ENCODE results near the gene ARHGEF5. TPM values are rescaled to one million over a fixed set of nuclear protein-coding genes. Genes with fewer than 3 reads are reported as not detected.
"Not testable (repeated sequence)": the region's sequence is repeated elsewhere in the genome, so short reads cannot be mapped to it uniquely, and the experiment has no call there.

Gene ARHGEF5
- total RNA-seq, 1 donor from 2014 or later, result 9.4 TPM

DNA sequence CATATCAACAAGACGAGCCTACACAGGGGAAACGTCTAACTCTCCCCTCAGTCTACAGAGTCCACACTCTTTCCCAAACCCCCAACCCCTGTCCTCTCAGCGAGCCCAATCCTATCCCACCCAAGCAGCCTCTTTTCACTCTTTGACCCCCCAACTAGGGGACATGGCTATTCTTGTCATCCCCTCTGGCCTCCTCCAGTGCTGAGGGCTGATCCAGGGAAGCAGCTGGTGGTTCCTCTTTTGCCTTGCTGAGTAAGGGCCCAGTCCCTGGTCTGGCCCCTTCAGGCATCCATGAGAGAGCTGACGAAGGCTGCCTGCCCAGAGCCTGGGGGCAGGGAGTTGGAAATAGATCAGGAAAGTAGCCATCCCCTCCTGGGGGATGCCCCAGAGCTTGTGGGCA lies 41.9 kb downstream of the ARHGEF5 start:
- peaks cover 5% of the 10 kb centered on the region for H3K27me3 Mint-ChIP-seq
- no peak overlapping the region for H3K4me3 Mint-ChIP-seq
- no peaks in the 10 kb centered on the region for H3K36me3 Mint-ChIP-seq (ENCODE audit: low read depth)
- intact Hi-C loops (cut with micrococcal nuclease), result no loop called here
- no peaks in the 10 kb centered on the region for H3K4me1 Mint-ChIP-seq
- H3K27ac Mint-ChIP-seq, result no peak overlapping the region
- DNase-seq, result no peak
- no peaks in the 10 kb centered on the region for H3K9me3 Mint-ChIP-seq

DNA sequence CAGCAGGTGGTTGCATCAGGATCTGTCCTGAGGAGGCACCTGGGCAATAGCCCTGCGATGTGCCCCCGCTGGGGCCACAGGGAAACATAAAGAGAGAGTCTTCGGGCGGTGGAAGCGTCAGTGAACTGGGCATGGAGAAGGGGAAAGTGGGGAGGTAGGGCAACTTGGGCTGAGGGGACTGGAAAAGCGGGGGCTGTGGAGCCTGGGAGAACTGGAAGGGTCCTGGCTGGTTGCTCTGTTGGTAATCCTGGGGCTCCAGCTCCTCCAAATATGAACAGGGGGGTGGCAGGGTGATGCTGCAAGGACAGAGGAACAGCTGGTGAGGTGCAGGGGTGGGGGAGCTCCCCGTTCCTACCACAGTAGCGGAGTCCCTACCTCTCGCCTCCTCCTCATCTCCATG lies 43.1 kb downstream of the ARHGEF5 start:
- H3K4me1 Mint-ChIP-seq, result no peaks in the 10 kb centered on the region
- H3K36me3 Mint-ChIP-seq (ENCODE audit: low read depth), result no peaks in the 10 kb centered on the region
- no peak overlapping the region for H3K27ac Mint-ChIP-seq
- H3K9me3 Mint-ChIP-seq, result no peaks in the 10 kb centered on the region
- H3K27me3 Mint-ChIP-seq, result peaks cover 3% of the 10 kb centered on the region
- no peak for DNase-seq
- intact Hi-C loops (cut with micrococcal nuclease), result no loop called here
- H3K4me3 Mint-ChIP-seq, result no peak overlapping the region

DNA sequence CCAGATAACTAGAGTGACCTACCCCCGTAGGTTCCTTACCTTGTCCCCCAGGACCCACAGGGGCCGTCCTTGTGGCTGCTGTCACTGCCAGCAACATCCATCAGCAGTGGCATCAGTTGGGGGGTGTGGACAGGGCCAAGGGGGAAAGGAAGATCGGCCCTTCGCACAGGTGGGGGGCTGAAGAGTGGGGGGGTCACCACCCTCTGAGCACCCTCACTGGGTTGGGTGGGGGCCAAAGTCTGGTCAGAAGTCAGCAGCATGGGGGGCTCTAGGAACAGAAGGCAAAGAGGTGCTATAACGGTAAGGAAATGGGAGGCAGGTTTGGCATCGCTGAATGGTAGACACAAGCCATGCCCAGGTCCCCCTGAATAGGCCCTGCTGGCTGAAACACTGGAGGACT lies 43.7 kb downstream of the ARHGEF5 start:
- Mint-ChIP-seq H3K36me3 (ENCODE audit: low read depth) (no peaks in the 10 kb centered on the region), H3K27me3 (peaks cover 3% of the 10 kb centered on the region), H3K27ac (no peak overlapping the region), H3K4me1 (no peaks in the 10 kb centered on the region), H3K4me3 (no peak overlapping the region), H3K9me3 (no peaks in the 10 kb centered on the region)
- intact Hi-C loops (cut with micrococcal nuclease), result no loop called here
- DNase-seq, result no peak

GRCh38 chr7:144399946-144400345 lies 44.7 kb downstream of the ARHGEF5 start:
- Mint-ChIP-seq H3K9me3 (no peaks in the 10 kb centered on the region), H3K4me3 (no peak overlapping the region), H3K27ac (no peak overlapping the region), H3K36me3 (ENCODE audit: low read depth) (no peaks in the 10 kb centered on the region), H3K4me1 (no peaks in the 10 kb centered on the region), H3K27me3 (peaks cover 2% of the 10 kb centered on the region)
- intact Hi-C loops (cut with micrococcal nuclease), result no loop called here
- DNase-seq, result no peak

GRCh38 chr7:144401490-144401889 lies 46.3 kb downstream of the ARHGEF5 start:
- Mint-ChIP-seq H3K4me1 (no peaks in the 10 kb centered on the region), H3K27ac (no peak overlapping the region), H3K36me3 (ENCODE audit: low read depth) (no peaks in the 10 kb centered on the region), H3K27me3 (no peaks in the 10 kb centered on the region), H3K4me3 (no peak overlapping the region), H3K9me3 (no peaks in the 10 kb centered on the region)
- DNase-seq, result no peak
- intact Hi-C loops (cut with micrococcal nuclease), result no loop called here

DNA sequence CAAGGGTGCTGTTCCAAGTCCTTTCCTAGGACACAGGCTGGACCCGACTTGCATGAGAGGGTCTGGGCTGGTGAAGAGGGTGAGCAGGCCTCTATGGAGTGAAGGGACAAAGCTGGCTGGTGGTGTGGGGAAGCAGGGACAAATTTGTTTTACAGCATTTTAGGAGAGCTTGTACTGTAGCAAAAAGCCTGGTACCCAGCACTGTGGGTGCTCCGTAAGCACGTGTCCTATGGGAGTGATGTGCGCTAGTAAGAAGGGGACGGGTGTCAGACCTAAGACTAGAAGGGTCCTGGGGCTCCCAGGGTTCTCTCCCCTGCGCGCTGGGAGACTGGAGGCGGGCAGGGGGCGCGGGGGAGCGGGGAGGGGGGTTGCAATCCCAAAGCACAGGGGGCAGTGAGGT lies 47.9 kb downstream of the ARHGEF5 start:
- Mint-ChIP-seq H3K27ac (no peak overlapping the region), H3K4me1 (no peaks in the 10 kb centered on the region), H3K4me3 (no peak overlapping the region), H3K9me3 (no peaks in the 10 kb centered on the region), H3K27me3 (peaks cover 4% of the 10 kb centered on the region), H3K36me3 (ENCODE audit: low read depth) (no peaks in the 10 kb centered on the region)
- DNase-seq, result no peak
- intact Hi-C loops (cut with micrococcal nuclease), result no loop called here

GRCh38 chr7:144403649-144404061 lies 48.5 kb downstream of the ARHGEF5 start, which contains the start of gene NOBOX:
TSS of gene NOBOX (minus strand) at chr7:144403693.
- no peaks in the 10 kb centered on the region for H3K9me3 Mint-ChIP-seq
- no peaks in the 10 kb centered on the region for H3K4me1 Mint-ChIP-seq
- H3K27ac Mint-ChIP-seq, result no peak within 1 kb of the TSS
- no peaks in the 10 kb centered on the region for H3K36me3 Mint-ChIP-seq (ENCODE audit: low read depth)
- intact Hi-C loops (cut with micrococcal nuclease), result no loop called here
- no peak within 1 kb of the TSS for H3K4me3 Mint-ChIP-seq
- peaks cover 6% of the 10 kb centered on the region for H3K27me3 Mint-ChIP-seq
- DNase-seq, result no peak

DNA sequence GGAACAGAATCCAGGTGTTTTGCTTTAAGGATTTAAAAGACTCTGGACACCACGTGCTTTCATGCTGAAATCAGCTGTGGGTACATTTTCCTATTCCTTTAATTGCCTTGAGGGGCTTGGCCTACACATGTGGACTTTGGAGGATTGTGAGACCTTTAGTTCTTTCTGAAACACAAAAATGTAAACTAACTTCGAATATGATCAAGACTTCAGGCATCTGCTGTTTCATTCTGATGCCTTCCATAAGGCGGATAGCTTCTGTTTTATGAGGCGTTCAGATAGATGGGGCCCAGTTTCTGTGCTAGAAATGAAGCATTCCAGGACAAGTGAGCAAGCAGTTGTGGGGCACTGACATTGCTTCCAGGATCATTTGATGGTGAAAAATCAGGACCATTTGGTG lies 49.7 kb downstream of the ARHGEF5 start:
- no peak for DNase-seq
- Mint-ChIP-seq H3K9me3 (no peaks in the 10 kb centered on the region), H3K27ac (no peak overlapping the region), H3K36me3 (ENCODE audit: low read depth) (no peaks in the 10 kb centered on the region), H3K27me3 (peaks cover 10% of the 10 kb centered on the region), H3K4me3 (no peak overlapping the region), H3K4me1 (no peaks in the 10 kb centered on the region)
- intact Hi-C loops (cut with micrococcal nuclease), result no loop called here

DNA sequence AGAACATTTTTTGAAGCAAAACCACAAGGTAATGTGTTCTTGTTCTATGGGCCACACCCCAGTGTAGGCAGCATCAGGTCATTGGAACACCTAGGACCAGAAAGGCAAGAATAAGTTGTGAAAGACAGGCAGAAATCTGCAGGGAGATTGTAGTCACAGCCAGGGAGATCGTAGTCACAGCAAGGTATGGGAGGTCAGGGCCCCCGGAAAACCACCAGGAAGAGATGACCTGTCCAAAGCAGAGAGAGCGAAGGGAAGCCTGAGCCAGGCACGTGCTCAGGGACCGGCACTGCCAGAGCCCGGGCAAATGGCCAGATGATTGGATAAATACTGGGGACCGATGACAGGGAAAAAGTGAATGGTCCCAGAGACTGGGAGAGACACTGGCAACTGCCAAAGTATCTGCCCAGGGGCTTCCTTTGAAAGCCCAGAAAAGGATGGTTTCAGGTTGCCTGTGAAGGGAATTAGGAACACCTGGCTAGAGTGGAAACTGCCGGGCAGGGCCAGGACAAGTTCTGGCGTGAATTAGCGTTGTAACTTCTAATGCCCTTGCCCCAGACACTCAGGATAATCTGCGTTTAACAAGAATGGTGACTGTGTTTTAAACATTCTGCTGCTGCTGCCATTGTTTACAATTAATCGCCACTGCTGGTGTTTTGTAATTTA lies 52.2 kb downstream of the ARHGEF5 start:
- intact Hi-C loops (cut with micrococcal nuclease), result no loop called here

GRCh38 chr7:144408121-144408520 lies 52.9 kb downstream of the ARHGEF5 start:
- Mint-ChIP-seq H3K4me3 (no peak overlapping the region), H3K27ac (no peak overlapping the region), H3K9me3 (no peaks in the 10 kb centered on the region)

More for the DNA sequence above, 52.2 kb downstream of the ARHGEF5 start:
- Mint-ChIP-seq H3K27ac (no peak overlapping the region), H3K9me3 (no peaks in the 10 kb centered on the region), H3K27me3 (peaks cover 13% of the 10 kb centered on the region), H3K36me3 (ENCODE audit: low read depth) (no peaks in the 10 kb centered on the region), H3K4me3 (no peak overlapping the region), H3K4me1 (no peaks in the 10 kb centered on the region)
- DNase-seq, result no peak

GRCh38 chr7:144410441-144410840 lies 55.2 kb downstream of the ARHGEF5 start:
- H3K27me3 Mint-ChIP-seq, result peaks cover 22% of the 10 kb centered on the region
- H3K27ac Mint-ChIP-seq, result no peak overlapping the region
- H3K36me3 Mint-ChIP-seq (ENCODE audit: low read depth), result no peaks in the 10 kb centered on the region
- intact Hi-C loops (cut with micrococcal nuclease), result no loop called here
- DNase-seq, result no peak
- no peaks in the 10 kb centered on the region for H3K9me3 Mint-ChIP-seq
- no peak overlapping the region for H3K4me3 Mint-ChIP-seq
- H3K4me1 Mint-ChIP-seq, result no peaks in the 10 kb centered on the region

More at GRCh38 chr7:144408121-144408520, 52.9 kb downstream of the ARHGEF5 start:
- intact Hi-C loops (cut with micrococcal nuclease), result no loop called here
- DNase-seq, result no peak
- H3K27me3 Mint-ChIP-seq, result peaks cover 13% of the 10 kb centered on the region
- H3K4me1 Mint-ChIP-seq, result no peaks in the 10 kb centered on the region
- no peaks in the 10 kb centered on the region for H3K36me3 Mint-ChIP-seq (ENCODE audit: low read depth)

- intact Hi-C loops (cut with micrococcal nuclease), result no loop called here
- H3K9me3 Mint-ChIP-seq, result no peaks in the 10 kb centered on the region
- no peak overlapping the region for H3K27ac Mint-ChIP-seq
- H3K36me3 Mint-ChIP-seq (ENCODE audit: low read depth), result no peaks in the 10 kb centered on the region
- no peak overlapping the region for H3K4me3 Mint-ChIP-seq
- H3K27me3 Mint-ChIP-seq, result peaks cover 16% of the 10 kb centered on the region
- DNase-seq, result no peak
- no peaks in the 10 kb centered on the region for H3K4me1 Mint-ChIP-seq
Observed at GRCh38 chr7:144414815-144415214, 59.6 kb downstream of the ARHGEF5 start.

- no peaks in the 10 kb centered on the region for H3K9me3 Mint-ChIP-seq
- no peak overlapping the region for H3K4me3 Mint-ChIP-seq
- H3K27me3 Mint-ChIP-seq, result peaks cover 12% of the 10 kb centered on the region
- no peak overlapping the region for H3K27ac Mint-ChIP-seq
- no peaks in the 10 kb centered on the region for H3K4me1 Mint-ChIP-seq
- H3K36me3 Mint-ChIP-seq (ENCODE audit: low read depth), result no peaks in the 10 kb centered on the region
- intact Hi-C loops (cut with micrococcal nuclease), result no loop called here
- DNase-seq, result no peak
Observed at GRCh38 chr7:144415858-144416257, 60.7 kb downstream of the ARHGEF5 start.

GRCh38 chr7:144416341-144416740 lies 61.1 kb downstream of the ARHGEF5 start:
- DNase-seq, result no peak
- Mint-ChIP-seq H3K36me3 (ENCODE audit: low read depth) (no peaks in the 10 kb centered on the region), H3K4me1 (no peaks in the 10 kb centered on the region), H3K27ac (no peak overlapping the region), H3K4me3 (no peak overlapping the region), H3K27me3 (peaks cover 12% of the 10 kb centered on the region), H3K9me3 (no peaks in the 10 kb centered on the region)
- intact Hi-C loops (cut with micrococcal nuclease), result no loop called here

DNA sequence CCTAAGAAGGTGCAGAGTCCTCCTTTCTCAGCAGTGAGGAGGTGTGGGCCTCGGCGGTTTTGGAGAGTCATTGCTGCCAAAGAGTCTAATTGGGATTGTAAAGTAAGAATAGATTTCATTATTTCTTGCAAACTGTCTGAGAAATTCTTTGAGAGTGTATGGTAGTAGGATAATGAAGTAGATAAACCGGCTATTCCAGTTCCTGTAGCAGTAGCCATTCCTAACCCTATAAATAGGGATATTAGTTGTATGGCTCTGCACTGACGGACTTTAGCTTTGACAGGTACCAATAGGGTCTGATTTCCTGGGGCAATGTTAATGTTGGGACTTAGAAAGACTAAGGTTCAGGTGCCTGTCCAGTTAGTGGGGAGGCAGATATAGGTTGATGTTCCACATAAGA lies 63.7 kb downstream of the ARHGEF5 start:
- H3K27ac Mint-ChIP-seq; H3K36me3 Mint-ChIP-seq (ENCODE audit: low read depth); H3K9me3 Mint-ChIP-seq; H3K4me3 Mint-ChIP-seq; H3K4me1 Mint-ChIP-seq; intact Hi-C loops (cut with micrococcal nuclease); DNase-seq: not testable (repeated sequence)
- peaks cover 12% of the 10 kb centered on the region for H3K27me3 Mint-ChIP-seq
